Stimulated activated CD4-positive, alpha-beta T cell treated with anti-CD3 and anti-CD28 coated beads, Interleukin-1b, Interleukin-23, amount 100 ng/mL, for 1 hour (primary cell): ENCODE results near the gene HDAC8.
"Not testable (repeated sequence)": the region's sequence is repeated elsewhere in the genome, so short reads cannot be mapped to it uniquely, and the experiment has no call there.

Experiments
- DNase-seq, 2 donors: peaks; one replicate each; pipeline ENCODE4 v3.0.0-alpha.2; 2020; ENCODE audit warnings: low read depth in 2 of 2

The HDAC8 gene

GRCh38 chrX:72572248-72573157, at the start of gene HDAC8:
Gene HDAC8, minus strand, starts transcription at chrX:72572843. Its CDS starts 82 bp downstream, at chrX:72572761.
- no peak for DNase-seq

GRCh38 chrX:72621625-72622485, 49.2 kb upstream of the HDAC8 start:
- DNase-seq: no peak

DNA sequence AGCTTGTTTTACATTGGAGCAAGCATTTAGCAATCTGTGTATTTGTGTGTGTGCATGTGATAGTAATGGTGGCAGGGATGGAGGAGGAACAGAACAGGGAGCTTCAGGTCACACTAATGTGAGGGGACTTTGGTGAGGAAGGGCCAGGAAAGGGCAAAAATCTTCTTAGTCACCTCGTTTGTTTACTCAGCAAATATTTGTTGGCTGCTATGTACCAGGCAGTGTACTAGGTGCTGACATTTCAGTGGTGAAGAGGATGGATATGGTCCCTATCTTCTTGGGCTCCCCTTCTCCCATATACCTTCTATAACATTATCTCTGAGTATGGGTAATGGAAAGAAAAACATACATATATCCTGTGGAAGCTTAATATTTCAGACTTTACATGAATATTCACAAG, 48.5 kb upstream of the HDAC8 start:
- DNase-seq: no peak

DNA sequence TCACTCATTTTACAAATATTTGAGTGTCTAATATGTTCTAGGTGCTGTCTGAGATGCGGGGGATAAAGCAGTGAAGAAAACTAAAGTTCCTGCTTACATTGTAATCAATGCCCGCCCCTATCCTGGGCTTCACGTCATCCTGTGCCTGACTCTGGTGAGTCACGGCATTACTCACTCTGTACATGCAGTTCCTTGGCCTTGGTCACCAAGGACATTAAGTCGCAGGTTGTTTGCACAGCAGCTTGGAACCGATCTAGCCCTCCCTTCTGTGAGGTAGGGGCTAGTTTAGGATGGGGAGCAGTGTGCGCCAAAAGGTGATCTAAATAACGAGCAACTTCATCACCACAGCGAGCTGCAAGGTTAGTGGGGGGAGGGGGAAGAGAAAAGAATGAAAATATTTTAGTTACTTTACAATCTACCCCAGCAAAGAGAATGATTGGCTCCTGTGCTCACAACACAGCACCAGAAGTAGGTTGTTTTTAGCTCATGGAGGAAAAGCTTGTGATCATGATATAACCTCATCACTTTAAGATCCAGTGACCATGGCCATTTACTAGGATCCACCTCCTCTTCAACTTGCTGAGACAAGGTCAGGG, 48.0 kb upstream of the HDAC8 start:
- no peak for DNase-seq

- DNase-seq: no peak
Observed at GRCh38 chrX:72609313-72609712, 36.7 kb upstream of the HDAC8 start.

- DNase-seq: no peak
Observed at GRCh38 chrX:72604705-72605104, 32.1 kb upstream of the HDAC8 start.

DNA sequence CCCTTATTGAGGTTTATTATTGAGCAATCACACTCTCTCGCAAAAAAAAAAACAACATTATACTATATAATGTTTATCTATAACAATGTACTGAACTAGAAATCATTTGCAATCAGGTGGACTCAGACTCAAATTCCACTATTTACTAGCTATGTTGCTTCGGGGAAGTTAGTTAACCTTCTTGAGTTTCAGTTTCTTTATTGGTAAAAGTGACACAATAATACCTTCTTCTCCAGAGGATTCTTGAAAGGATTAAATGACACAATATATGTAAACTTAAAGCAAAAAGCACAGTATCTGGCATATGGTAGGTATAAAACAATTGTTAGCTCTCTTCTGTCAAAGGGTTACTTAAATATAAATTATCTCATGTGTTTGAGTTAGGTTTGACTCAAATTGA, 31.5 kb upstream of the HDAC8 start:
- no peak for DNase-seq

GRCh38 chrX:72591038-72591437, 18.4 kb upstream of the HDAC8 start:
- DNase-seq: not testable (repeated sequence)

DNA sequence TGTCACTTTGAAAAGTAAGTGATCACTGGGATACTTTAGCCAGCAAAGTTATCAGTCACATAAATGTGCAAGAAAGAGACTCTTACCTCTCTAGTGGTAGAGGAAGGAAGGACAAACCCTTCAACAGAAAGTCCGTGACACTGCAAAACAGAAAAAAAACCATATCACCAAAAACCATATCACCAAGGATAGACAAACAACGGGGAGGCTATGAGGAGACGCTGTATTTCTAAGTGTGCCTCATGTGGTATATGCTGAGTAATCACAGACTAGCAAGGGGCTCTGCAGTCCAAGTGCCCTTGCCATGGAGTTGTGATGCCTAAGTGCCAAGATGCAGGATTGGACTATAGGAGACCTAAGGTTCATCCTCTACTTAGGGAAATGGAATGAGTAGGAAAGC, 11.5 kb upstream of the HDAC8 start:
- no peak for DNase-seq

DNA sequence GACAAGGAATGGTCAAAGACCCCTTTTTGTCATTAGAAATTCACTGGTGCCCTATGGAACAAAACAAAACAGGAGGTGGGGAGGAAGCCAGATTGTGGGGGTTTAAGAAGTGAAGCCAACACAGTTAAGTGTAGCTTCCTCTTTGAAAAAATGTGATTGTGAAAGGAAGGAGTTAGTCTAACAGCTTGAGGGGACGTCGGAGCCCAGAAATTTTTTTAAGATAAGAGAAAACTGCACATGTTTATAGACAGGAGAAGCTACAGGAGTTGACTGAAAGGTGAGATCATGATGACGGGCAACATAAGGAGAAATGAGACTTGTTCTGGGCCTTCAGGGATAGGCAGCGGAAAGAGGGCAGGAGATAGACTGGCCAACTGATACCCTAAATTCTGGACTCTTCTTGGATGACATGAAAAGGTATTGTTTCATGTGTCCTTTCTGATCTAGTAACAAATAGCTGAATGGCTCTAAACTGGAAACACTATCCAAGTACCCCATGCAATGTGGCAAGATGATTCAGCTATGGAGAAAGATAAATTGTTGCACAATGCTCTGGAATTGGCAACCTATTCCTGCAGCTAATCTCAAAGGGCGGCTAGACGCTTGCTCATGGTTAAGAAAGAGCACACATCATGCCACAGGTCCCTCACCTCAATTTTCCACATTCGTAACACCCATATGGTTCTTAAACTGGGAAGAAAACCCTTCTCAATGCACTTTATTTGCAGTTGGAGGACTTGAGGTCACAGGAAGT, 3.7 kb upstream of the HDAC8 start:
- DNase-seq: no peak

- DNase-seq: no peak
Observed at GRCh38 chrX:72573158-72573511, 492 bp upstream of the HDAC8 start.

DNA sequence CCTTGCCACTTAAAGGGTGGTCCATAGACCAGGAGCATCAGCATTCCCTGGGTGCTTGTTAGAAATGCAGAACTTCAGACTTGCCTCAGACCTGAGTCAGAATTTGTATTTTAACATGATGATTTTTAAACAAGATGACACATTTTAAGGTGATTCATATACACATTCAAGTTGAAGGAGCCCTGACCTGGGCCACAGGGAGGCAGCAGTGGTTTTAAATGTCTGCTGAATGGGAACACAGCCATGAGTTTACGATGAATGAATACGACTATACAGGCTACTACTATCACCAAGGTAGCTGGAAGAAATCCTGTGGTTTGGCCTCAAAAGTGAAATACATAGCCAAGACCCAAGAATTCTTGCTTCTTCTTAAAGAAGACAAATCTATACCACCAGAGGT, 2.9 kb downstream of the HDAC8 start:
- no peak for DNase-seq

GRCh38 chrX:72568406-72569092, 4.1 kb downstream of the HDAC8 start:
- DNase-seq: no peak

DNA sequence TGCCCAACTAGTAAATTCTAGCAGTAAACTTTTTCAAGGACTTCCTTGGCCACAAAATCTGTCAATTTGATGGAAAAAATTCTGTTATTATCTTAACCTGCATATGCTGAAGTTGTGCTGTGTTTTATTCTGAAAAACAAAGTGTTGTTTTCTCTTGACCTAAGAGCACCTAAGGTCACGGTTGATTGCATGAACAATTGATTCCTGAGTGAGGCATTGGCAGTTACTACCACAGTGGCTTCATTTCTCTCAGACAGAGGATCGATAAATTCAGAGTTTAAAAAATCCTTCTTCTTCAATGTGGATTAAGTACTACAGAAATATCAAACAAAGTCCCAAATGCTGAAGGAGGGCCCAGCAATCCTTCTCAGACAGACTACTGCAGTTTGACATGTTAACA, 6.2 kb downstream of the HDAC8 start:
- DNase-seq: no peak

DNA sequence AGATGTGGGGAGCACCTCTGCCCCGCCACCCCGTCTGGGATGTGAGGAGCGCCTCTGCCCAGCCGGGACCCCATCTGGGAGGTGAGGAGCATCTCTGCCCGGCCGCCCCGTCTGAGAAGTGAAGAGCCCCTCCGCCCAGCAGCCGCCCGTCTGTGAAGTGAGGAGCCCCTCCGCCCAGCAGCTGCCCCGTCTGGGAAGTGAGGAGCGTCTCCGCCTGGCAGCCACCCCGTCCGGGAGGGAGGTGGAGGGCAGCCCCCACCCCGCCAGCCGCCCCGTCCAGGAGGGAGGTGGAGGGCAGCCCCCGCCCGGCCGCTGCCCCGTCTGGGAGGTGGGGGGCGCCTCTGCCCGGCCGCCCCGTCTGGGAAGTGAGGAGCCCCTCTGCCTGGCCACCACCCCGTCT, 13.0 kb downstream of the HDAC8 start:
- DNase-seq: not testable (repeated sequence)

DNA sequence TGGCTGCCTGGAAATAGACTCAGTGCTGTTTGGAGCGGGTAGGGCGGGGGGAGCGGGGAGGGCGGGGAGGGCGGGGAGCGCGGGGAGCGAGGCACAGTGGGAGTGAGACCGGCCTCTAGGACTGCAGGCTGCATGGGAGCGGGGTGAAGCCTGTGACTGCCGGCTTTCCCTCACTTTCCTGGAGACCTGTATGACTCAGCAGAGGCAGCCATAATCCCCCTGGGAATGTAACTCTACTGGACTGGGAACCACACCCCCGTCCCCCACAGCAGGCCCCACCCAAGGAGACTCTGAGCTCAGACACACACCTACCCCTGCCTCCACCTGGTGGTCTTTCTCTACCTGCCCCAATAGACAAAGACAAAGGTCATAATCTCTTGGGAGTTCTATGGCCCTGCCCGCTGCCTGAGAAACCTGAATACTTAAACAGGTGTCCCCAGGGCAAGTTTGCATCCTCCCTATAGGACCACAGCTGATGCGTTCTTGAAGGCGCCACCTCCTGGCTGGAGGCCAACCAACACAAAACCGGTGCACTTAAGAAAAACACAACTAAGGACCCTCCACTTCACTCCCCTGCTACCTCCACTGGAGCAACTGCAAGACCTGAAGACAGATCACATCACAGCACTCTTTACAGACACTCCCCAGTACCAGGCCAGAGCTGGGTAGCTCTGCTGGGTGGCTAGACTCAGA, 18.0 kb downstream of the HDAC8 start:
- no peak for DNase-seq

DNA sequence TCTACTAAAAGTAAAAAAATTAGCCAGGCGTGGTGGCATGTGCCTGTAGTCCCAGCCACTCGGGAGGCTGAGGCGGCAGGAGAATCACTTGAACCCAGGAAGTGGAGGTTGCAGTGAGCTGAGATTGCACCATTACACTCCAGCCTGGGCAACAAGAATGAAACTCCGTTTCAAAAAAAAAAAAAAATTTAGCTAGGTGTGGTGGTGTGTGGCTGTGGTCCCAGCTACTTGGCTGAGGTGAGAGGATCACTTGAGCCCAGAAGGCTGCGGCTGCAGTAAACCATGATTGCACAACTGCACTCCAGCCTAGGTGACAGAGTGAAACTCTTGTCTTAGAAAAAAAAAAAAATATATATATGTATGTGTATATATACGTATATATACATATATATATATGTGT, 20.2 kb downstream of the HDAC8 start:
- DNase-seq: not testable (repeated sequence)

DNA sequence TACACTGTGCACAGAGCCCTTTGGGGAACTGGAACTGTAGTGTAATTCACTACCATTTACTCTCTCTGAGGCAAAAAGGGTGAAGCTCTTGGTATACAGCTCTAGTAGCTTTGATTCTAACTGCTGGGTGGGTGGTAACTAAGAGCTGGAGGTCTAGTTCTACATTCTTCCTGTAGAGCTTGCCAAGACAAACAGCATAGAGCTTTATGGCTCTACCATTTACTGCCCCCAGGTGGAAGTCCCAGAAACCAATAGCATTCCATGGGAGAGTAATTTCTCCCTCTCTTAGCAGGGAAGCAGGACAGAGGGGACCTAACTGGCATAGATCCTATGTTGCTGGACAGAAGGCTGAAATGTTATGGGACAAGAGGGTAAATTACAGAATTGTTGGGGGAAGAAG, 26.7 kb downstream of the HDAC8 start:
- no peak for DNase-seq

DNA sequence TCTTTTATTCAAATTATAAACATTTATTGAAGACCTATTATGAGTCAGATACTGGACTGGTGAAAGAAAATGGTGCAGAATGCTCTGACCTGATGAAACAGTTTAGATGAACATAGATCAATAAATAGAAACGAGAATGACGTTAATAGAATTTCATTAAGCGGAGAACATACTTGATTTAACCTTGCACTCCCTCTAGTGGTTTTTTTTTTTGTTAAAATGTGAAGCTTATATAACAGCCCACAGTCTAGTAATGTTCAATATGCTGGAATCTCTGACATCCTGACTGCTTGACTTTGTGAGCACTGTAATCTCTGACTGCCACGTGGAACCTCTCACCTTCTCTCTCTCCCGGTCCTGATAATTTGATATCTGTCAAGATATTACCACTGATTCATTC, 32.3 kb downstream of the HDAC8 start:
- DNase-seq: no peak

DNA sequence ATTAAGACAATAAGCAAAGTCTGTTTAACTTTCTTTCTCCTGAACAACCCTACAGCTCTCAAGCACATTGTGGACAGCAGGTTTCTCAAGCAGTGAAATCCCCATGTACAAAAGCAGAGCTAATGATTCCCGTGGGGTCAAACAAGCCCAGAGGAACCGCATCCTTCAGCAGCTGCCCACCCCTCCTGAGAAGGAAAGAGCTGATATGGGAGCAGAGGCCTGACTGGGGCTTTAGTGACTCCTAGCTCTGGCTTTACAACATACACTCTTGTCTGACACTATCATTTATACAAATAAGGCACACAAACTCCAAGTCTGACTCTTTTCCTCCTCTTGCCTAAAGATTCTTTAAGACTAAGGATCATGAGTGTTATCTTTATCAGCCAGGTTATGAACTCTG, 32.8 kb downstream of the HDAC8 start:
- DNase-seq: no peak

- no peak for DNase-seq
Observed at GRCh38 chrX:72536542-72536941, 36.1 kb downstream of the HDAC8 start.
